MV-4-11 (cell line): ENCODE data around the gene SMC6.

Experiments used
- DNase-seq: peaks from one replicate; lab custom pipeline; 2025; lab: John Stamatoyannopoulos, UW

Gene SMC6

GRCh38 chr2:17765398-17765797, 11.8 kb upstream of the SMC6 start:
- no peak for DNase-seq

GRCh38 chr2:17763641-17764333, 10.2 kb upstream of the SMC6 start:
- peak; percentile 48 for DNase-seq

- peak; percentile 28 for DNase-seq
These were observed 8.8 kb upstream of the SMC6 start for GRCh38 chr2:17762451-17762850.

- peak; percentile 81 for DNase-seq
These were observed 6.2 kb upstream of the SMC6 start for GRCh38 chr2:17759805-17760204.

GRCh38 chr2:17758118-17758517, 4.5 kb upstream of the SMC6 start:
- DNase-seq: no peak

DNA sequence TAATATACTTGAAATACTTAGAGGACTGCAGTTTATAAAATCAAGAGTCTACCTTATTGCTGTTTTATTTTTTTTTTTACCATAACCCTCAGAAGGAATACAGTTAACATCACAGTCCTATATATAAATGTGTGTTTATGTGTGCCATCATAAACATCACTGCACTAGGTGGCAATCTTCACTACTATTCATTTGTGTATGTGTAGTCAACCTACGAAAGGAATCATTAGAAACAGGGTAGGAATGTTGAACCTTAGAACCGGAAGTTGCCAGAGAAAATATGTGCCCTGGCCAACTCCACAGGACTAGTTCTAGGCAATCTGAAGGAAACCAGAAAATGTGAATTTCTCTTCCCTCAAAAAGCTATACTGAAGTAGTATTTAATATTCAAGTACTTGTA, 3.7 kb upstream of the SMC6 start:
- DNase-seq: no peak

- no peak for DNase-seq
These were observed 3.1 kb upstream of the SMC6 start for GRCh38 chr2:17756668-17757067.

DNA sequence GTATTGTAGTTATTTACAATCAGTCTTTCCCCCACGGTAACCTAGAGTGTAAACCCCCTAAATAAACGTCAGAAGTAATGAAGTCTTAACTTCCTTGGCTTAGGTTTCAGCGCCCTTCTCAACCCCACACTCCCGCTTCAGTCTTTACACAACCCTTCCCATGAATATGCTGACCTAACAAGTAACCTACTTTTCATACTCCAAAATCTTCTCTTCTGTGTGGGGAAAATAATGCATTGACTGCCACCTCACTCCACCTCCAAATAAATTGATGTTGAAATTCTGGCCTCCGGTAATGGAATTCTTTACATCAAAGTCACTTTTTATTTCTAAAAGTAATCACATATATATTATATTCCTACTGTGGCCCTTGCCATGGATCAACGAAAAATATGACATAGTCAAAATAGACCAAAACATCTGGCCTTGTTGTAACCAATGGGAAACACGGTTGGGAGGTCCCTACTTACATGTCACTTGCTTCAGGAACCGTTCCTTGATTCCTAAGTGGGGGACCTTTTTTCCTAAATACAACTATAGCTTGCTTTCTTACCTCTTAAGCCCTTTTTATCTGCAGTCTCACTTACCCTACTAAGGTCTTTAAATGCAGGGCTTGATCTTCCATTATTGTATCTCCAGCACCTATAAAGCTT, 1.3 kb upstream of the SMC6 start:
- no peak for DNase-seq

- no peak for DNase-seq
These were observed 463 bp downstream of the SMC6 start for GRCh38 chr2:17752892-17753802.

DNA sequence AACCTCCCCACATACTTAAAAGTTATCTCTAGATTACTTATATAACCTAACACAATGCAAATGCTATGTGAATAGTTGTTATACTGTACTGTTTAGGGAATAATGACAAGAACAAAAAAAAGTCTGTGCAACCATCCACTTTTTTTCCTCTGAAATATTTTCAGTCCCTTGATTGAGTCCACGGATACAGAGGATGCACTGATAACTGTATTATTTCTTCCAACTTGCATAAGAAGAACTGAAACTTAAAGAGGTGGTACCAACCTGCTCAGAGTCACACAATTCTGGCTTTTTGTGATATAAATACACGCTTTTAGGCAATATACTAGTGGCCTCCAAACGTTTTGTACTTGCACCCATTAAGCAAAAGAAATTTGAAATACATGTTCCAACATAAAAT, 1.4 kb downstream of the SMC6 start:
- DNase-seq: peak; percentile 17

DNA sequence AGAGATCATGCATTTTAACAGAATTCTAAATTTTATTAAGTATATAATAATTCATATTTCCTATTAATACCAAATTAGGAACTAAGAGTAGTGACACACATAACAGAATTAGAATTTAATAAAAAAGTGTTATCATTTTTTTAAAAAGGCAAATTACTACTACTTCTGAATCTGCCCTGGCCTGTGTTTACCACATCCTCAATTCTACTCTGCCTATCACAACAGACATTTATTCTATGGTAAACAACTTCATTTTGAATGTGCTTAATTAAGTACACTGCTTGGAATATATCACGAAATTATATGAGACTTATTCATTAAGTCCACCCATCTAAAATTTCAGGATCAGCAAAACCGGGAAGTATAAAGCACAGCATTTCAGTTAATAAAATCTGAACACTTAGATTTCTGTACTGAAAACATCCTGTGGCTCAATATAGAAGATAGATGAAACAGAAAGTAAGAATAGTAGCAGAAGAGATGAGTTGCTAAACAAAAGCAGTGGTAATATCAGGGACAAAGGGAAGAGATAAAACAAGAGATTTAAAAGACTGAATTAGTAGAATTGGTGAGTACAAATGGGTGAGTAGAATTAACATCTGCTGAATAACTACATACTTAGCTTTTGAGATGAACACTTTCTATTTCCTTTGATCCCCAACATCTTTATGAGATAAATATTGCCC, 3.7 kb downstream of the SMC6 start:
- no peak for DNase-seq

- no peak for DNase-seq
These were observed 4.9 kb downstream of the SMC6 start for GRCh38 chr2:17748745-17749144.

GRCh38 chr2:17747684-17748452, 5.7 kb downstream of the SMC6 start:
- DNase-seq: no peak

GRCh38 chr2:17740203-17740602, 13.4 kb downstream of the SMC6 start:
- no peak for DNase-seq

GRCh38 chr2:17736989-17737388, 16.6 kb downstream of the SMC6 start:
- DNase-seq: no peak

GRCh38 chr2:17735864-17736263, 17.7 kb downstream of the SMC6 start:
- DNase-seq: no peak

GRCh38 chr2:17733599-17733998, 20.0 kb downstream of the SMC6 start:
- DNase-seq: no peak

GRCh38 chr2:17729880-17730279, 23.7 kb downstream of the SMC6 start:
- DNase-seq: no peak

- DNase-seq: no peak
These were observed 25.4 kb downstream of the SMC6 start for GRCh38 chr2:17728210-17728609.

- no peak for DNase-seq
These were observed 33.8 kb downstream of the SMC6 start for GRCh38 chr2:17719562-17720371.

DNA sequence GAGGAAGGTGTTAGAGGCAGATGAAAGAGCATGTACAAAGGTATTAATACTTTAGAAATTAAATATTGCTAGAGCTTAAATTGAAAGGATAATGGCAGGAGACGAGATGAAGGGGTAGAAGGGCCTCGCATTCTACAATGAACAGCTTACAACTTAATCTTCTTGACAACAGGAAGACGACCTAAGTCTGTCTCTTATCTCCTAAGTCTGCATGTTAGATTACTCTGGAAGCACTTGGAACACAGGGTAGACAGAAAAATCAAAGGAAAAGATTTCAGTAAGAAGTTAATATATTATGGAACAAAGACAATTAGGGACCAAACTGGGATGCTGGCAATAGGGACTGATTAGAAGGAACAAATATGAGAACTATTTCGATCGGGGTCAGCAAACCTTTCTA, 34.9 kb downstream of the SMC6 start:
- no peak for DNase-seq
